Prostate gland (tissue), 2 donors: ENCODE measurements around the gene ICE2. TPM values are rescaled to one million over a fixed set of nuclear protein-coding genes. Genes with fewer than 3 reads are reported as not detected.
A peak's percentile ranks its signal among the peaks of the same experiment; 100 is the strongest.
"Not testable (repeated sequence)": the region's sequence is repeated elsewhere in the genome, so short reads cannot be mapped to it uniquely, and the experiment has no call there.

ENCODE experiments used
- DNase-seq: peaks from one replicate; pipeline ENCODE4 v3.0.0-alpha.2; 2019; ENCODE audit warnings: low spot score
- H3K27ac ChIP-seq, 2 donors: fragments of 200-600 bp; sonication (generic); 2 replicates each; pipeline ENCODE4 v1.5.1; 2017 to 2019
- H3K27me3 ChIP-seq: fragments of 200-600 bp; sonication (generic); replicated peaks from 2 replicates; pipeline ENCODE4 v1.5.1; 2019; ENCODE audit not compliant: insufficient read depth
- H3K36me3 ChIP-seq, 2 donors: fragments of 200-600 bp; sonication (generic); 1 replicate in 1 of 2; 2 replicates in 1 of 2; pipeline versions ENCODE4 v1.5.1 to v1.8.1; 2017 to 2019
- H3K4me1 ChIP-seq: fragments of 200-600 bp; sonication (generic); replicated peaks from 2 replicates; pipeline ENCODE4 v1.5.1; 2019
- H3K4me3 ChIP-seq, 2 donors: fragments of 200-600 bp; sonication (generic); 2 replicates each; pipeline ENCODE4 v1.5.1; 2017 to 2019
- H3K9me3 ChIP-seq: fragments of 200-600 bp; sonication (generic); 2 replicates; pipeline ENCODE4 v1.5.1; 2017
- POLR2A ChIP-seq: fragments of 450-650 bp; IDR thresholded peaks from one replicate; pipeline ENCODE4 v1.6.1; 2016; ENCODE audit warnings: antibody characterized with exemption, mild to moderate bottlenecking
- POLR2AphosphoS5 ChIP-seq: sonication (generic); formaldehyde crosslinking; IDR thresholded peaks from one replicate; pipeline ENCODE4 v1.6.1; 2017; ENCODE audit warnings: antibody characterized with exemption
- WGBS: methylation state at CpG from one replicate; pipeline ENCODE4 v1.1.5; 2018; 5-methylcytosine and 5-hydroxymethylcytosine counted together
- intact Hi-C: fragments of 100-400 bp; cut with DNase I; formaldehyde crosslinking; loops from one replicate; pipeline ENCODE4 v1.14.2; 2022
- total RNA-seq, 2 donors: library from RNA; depleted of rRNA; stranded (reverse); fragments of >200 nt; gene quantifications; one replicate each; pipeline ENCODE4 v1.1.0, GENCODE V29; 2016
- TF ChIP-seq, protein P1 (sequence below), 4 experiments: fragments of 200-600 bp in 2 of 4; fragments of 450-650 bp in 2 of 4; sonication (generic) in 2 of 4; IDR thresholded peaks; 1 replicate in 3 of 4; 2 replicates in 1 of 4; pipeline ENCODE4 v1.5.1; 2016 to 2019; ENCODE audit warnings: antibody characterized with exemption in 4 of 4, mild to moderate bottlenecking in 2 of 4, moderate library complexity in 2 of 4

Gene ICE2
- total RNA-seq, 2 donors from 2014 or later = 33.0 to 34.5 TPM

DNA sequence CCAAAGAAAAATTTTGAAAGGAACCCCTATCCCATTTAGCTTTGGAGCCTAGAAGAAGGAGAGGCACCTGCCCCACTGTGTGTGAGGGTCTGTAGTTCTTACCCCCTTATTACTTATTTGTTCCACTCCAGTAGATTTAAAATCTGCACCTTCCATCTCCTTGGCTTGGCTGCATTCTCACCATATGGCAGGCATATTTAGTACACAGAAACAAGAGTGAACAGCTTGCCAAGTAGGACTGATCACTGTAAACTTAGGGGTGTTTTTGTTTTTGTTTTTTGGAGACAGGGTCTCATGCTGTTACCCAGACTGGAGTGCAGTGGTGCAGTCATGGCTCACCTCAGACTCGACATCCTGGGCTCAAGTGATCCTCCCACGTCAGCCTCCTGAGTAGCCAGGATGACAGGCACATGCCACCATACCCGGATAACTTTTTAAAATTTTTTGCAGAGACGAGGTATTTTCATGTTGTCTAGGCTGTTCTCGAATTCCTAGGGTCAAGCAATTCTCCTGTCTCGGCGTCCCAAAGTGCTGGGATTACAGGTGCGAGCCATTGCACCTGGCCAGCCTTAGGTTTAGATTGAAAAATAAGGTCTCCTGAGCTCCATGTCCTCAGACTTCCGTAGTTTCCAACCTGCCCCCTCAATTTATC is 67.0 kb downstream of the ICE2 start:
- 91% methylated on average over 9 of the region's 9 CpGs for WGBS
- DNase-seq = no peak
- no peak overlapping the region for H3K4me3 ChIP-seq
- no peak overlapping the region for H3K27ac ChIP-seq
- intact Hi-C loops = no loop called here
- H3K9me3 ChIP-seq = no peaks in the 10 kb centered on the region
- TF ChIP-seq POLR2A = no peak
- TF ChIP-seq POLR2AphosphoS5 = no peak
- TF ChIP-seq, protein P1, sequence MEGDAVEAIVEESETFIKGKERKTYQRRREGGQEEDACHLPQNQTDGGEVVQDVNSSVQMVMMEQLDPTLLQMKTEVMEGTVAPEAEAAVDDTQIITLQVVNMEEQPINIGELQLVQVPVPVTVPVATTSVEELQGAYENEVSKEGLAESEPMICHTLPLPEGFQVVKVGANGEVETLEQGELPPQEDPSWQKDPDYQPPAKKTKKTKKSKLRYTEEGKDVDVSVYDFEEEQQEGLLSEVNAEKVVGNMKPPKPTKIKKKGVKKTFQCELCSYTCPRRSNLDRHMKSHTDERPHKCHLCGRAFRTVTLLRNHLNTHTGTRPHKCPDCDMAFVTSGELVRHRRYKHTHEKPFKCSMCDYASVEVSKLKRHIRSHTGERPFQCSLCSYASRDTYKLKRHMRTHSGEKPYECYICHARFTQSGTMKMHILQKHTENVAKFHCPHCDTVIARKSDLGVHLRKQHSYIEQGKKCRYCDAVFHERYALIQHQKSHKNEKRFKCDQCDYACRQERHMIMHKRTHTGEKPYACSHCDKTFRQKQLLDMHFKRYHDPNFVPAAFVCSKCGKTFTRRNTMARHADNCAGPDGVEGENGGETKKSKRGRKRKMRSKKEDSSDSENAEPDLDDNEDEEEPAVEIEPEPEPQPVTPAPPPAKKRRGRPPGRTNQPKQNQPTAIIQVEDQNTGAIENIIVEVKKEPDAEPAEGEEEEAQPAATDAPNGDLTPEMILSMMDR (IDR thresholded peaks at IDR 0.05) = no peak
- H3K4me1 ChIP-seq = no peaks in the 10 kb centered on the region
- H3K36me3 ChIP-seq = no peaks in the 10 kb centered on the region
- H3K27me3 ChIP-seq = no peaks in the 10 kb centered on the region

GRCh38 chr15:60410350-60410749 is 68.6 kb downstream of the ICE2 start:
- H3K4me3 ChIP-seq, intact Hi-C loops, H3K4me1 ChIP-seq, H3K36me3 ChIP-seq, H3K9me3 ChIP-seq, H3K27ac ChIP-seq, H3K27me3 ChIP-seq, DNase-seq: not testable (repeated sequence)
- WGBS = 92% methylated on average over 9 of the region's 9 CpGs

DNA sequence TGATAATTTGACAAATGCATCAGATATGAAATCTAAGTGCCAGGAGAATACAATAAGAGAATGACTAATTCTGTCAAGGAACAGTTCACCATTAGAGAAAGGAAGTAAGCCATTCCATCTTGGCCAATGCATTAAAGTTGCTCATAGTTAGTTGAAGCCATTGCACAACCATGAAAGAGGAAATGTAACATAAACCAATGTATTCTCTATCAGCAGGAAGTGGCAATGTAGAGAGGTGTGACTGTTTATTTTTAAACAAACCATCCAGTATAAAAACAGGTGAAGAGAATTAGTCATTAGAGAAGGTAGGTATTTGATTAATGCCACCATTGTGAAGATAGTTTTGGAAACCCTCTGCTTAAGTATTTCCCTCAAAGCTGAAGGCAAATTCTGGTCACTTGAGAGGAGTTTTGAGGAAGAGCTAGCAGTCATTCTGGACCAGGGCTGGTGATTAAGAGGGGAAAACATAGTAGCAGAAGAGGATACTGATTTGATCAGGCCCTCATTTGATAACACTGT is 70.4 kb downstream of the ICE2 start:
- TF ChIP-seq POLR2AphosphoS5 (peak; percentile 80), POLR2A (no peak)
- no peaks in the 10 kb centered on the region for H3K9me3 ChIP-seq
- H3K36me3 ChIP-seq = no peaks in the 10 kb centered on the region
- DNase-seq = no peak
- H3K4me1 ChIP-seq = no peaks in the 10 kb centered on the region
- no peak overlapping the region for H3K27ac ChIP-seq
- no peaks in the 10 kb centered on the region for H3K27me3 ChIP-seq
- no peak overlapping the region for H3K4me3 ChIP-seq
- intact Hi-C loops = no loop called here

DNA sequence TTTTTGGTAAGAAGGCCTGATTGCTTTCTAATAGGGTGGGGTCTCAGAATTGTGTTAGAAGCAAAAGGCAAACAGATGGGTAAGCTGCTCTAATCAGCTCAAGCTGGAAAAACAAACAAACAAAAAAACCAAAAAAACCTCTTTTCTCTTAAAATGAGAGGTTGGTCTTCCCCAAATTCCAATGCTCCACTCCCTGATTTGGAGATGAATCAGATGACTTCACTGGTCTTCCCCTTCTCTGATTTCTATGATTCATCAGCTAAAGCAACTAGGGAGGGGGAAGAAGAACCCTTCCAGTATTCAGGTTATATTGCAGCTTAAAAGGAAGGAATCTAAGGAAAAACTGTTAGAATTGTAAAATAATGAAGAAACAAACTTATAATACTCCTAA is 71.5 kb downstream of the ICE2 start:
- no peak overlapping the region for H3K4me3 ChIP-seq
- intact Hi-C loops = no loop called here
- no peaks in the 10 kb centered on the region for H3K27me3 ChIP-seq
- H3K4me1 ChIP-seq = no peaks in the 10 kb centered on the region
- H3K36me3 ChIP-seq = no peaks in the 10 kb centered on the region
- DNase-seq = no peak
- TF ChIP-seq, protein P1 (IDR thresholded peaks at IDR 0.05) = no peak
- TF ChIP-seq POLR2AphosphoS5 (no peak), POLR2A (no peak)
- no peak overlapping the region for H3K27ac ChIP-seq
- H3K9me3 ChIP-seq = no peaks in the 10 kb centered on the region

GRCh38 chr15:60406513-60407414 is 72.2 kb downstream of the ICE2 start:
- 63% methylated on average over 2 of the region's 2 CpGs for WGBS
- Histone ChIP-seq H3K27me3 (no peaks in the 10 kb centered on the region), H3K27ac (no peak overlapping the region), H3K9me3 (no peaks in the 10 kb centered on the region), H3K4me3 (no peak overlapping the region), H3K36me3 (no peaks in the 10 kb centered on the region), H3K4me1 (no peaks in the 10 kb centered on the region)
- no peak for TF ChIP-seq POLR2AphosphoS5
- TF ChIP-seq, protein P1 (IDR thresholded peaks at IDR 0.05) = no peak
- no peak for TF ChIP-seq POLR2A
- intact Hi-C loops = no loop called here
- no peak for DNase-seq
